Glutamatergic neuron (in vitro differentiated cells): ENCODE measurements around the gene VAMP7. TPM values are rescaled to one million over a fixed set of nuclear protein-coding genes. Genes with fewer than 3 reads are reported as not detected.
A peak's percentile ranks its signal among the peaks of the same experiment; 100 is the strongest.
"Not testable (repeated sequence)": the region's sequence is repeated elsewhere in the genome, so short reads cannot be mapped to it uniquely, and the experiment has no call there.

Experiments used
- DNase-seq: peaks from one replicate; pipeline ENCODE4 v3.0.0; 2022
- H3K27ac Mint-ChIP-seq: one replicate; pipeline ENCODE4 v1.8.0; 2020; ENCODE audit warnings: mild to moderate bottlenecking, mixed read lengths, inconsistent platforms; ENCODE audit not compliant: unreplicated experiment
- H3K27me3 Mint-ChIP-seq: one replicate; pipeline ENCODE4 v1.8.0; 2020; ENCODE audit warnings: mild to moderate bottlenecking, moderate library complexity, mixed read lengths, inconsistent platforms; ENCODE audit not compliant: unreplicated experiment
- H3K36me3 Mint-ChIP-seq: one replicate; pipeline ENCODE4 v1.8.0; 2020; ENCODE audit warnings: mild to moderate bottlenecking, mixed read lengths, inconsistent platforms; ENCODE audit not compliant: unreplicated experiment
- H3K4me1 Mint-ChIP-seq: one replicate; pipeline ENCODE4 v1.8.0; 2020; ENCODE audit warnings: mild to moderate bottlenecking, low read depth, mixed read lengths, inconsistent platforms; ENCODE audit not compliant: unreplicated experiment
- H3K4me3 Mint-ChIP-seq: one replicate; pipeline ENCODE4 v1.8.0; 2020; ENCODE audit warnings: mild to moderate bottlenecking, mixed read lengths, inconsistent platforms; ENCODE audit not compliant: unreplicated experiment
- H3K9me3 Mint-ChIP-seq: one replicate; pipeline ENCODE4 v1.8.0; 2020; ENCODE audit warnings: mild to moderate bottlenecking, moderate library complexity, mixed read lengths, inconsistent platforms; ENCODE audit not compliant: unreplicated experiment
- long read RNA-seq: library from polyadenylated mRNA; unstranded; transcript quantifications from one replicate; pipeline ENCODE4 v2.0.0, GENCODE V29; 2020; ENCODE audit not compliant: unreplicated experiment
- total RNA-seq: library from RNA; stranded (reverse); fragmentation: NEBNext Ultra II Directional; extraction: Animal tissue kit (Norgen Biotek cat#: 25700); gene quantifications from one replicate; pipeline ENCODE4 v1.2.1, GENCODE V29; 2021; ENCODE audit not compliant: unreplicated experiment
- TF ChIP-seq, protein P1 (sequence below): fragments of 200-600 bp; sonication (generic); IDR thresholded peaks from one replicate; pipeline ENCODE4 v1.5.0; 2021; ENCODE audit not compliant: partially characterized antibody, unreplicated experiment

Gene VAMP7, protein sequence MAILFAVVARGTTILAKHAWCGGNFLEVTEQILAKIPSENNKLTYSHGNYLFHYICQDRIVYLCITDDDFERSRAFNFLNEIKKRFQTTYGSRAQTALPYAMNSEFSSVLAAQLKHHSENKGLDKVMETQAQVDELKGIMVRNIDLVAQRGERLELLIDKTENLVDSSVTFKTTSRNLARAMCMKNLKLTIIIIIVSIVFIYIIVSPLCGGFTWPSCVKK
- 19.5 TPM for total RNA-seq
- long read RNA-seq, transcript VAMP7-202 (8 exons, 2,646 nt) = major isoform, 9 of 11 reads
- long read RNA-seq, partial matches to known transcripts = 0 of 11 reads
- long read RNA-seq, other reads (novel, unspliced or antisense) = 0 of 11 reads

GRCh38 chrX:155881158-155881993 lies at the start of gene VAMP7:
TSS of gene VAMP7 (plus strand) at chrX:155881345. CDS start at chrX:155889467, 8,122 bp downstream.
- Mint-ChIP-seq H3K4me1 (no peaks in the 10 kb centered on the region), H3K4me3 (peak within 1 kb of the TSS; percentile 81), H3K27me3 (peaks cover 3% of the 10 kb centered on the region), H3K9me3 (peaks cover 6% of the 10 kb centered on the region), H3K27ac (peak within 1 kb of the TSS; percentile 73), H3K36me3 (no peaks in the 10 kb centered on the region)
- peak; percentile 84 for DNase-seq
- TF ChIP-seq, protein P1, sequence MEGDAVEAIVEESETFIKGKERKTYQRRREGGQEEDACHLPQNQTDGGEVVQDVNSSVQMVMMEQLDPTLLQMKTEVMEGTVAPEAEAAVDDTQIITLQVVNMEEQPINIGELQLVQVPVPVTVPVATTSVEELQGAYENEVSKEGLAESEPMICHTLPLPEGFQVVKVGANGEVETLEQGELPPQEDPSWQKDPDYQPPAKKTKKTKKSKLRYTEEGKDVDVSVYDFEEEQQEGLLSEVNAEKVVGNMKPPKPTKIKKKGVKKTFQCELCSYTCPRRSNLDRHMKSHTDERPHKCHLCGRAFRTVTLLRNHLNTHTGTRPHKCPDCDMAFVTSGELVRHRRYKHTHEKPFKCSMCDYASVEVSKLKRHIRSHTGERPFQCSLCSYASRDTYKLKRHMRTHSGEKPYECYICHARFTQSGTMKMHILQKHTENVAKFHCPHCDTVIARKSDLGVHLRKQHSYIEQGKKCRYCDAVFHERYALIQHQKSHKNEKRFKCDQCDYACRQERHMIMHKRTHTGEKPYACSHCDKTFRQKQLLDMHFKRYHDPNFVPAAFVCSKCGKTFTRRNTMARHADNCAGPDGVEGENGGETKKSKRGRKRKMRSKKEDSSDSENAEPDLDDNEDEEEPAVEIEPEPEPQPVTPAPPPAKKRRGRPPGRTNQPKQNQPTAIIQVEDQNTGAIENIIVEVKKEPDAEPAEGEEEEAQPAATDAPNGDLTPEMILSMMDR = no peak

DNA sequence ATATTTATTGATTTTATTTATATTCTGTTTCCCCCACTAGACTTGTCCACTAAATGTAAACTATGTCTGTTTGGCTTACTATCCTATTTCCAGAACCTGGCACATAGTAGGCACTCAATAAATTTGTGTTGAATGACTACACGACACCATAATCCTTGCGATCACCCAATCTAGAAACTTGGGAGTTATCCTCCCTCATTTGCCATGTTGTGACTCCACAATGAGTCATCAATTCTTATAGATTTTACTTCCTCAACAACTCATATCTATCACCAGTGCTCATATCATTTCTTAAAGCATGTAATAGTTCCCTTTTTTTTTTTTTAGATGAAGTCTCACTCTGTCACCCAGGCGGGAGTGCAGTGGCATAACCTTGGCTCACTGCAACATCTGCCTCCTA lies 39.9 kb upstream of the VAMP7 start:
- H3K4me1 Mint-ChIP-seq = no peaks in the 10 kb centered on the region
- H3K27ac Mint-ChIP-seq = no peak overlapping the region
- peaks cover 6% of the 10 kb centered on the region for H3K9me3 Mint-ChIP-seq
- H3K27me3 Mint-ChIP-seq = peaks cover 4% of the 10 kb centered on the region
- TF ChIP-seq, protein P1 = no peak
- DNase-seq = no peak
- no peak overlapping the region for H3K4me3 Mint-ChIP-seq
- peaks cover 18% of the 10 kb centered on the region for H3K36me3 Mint-ChIP-seq

DNA sequence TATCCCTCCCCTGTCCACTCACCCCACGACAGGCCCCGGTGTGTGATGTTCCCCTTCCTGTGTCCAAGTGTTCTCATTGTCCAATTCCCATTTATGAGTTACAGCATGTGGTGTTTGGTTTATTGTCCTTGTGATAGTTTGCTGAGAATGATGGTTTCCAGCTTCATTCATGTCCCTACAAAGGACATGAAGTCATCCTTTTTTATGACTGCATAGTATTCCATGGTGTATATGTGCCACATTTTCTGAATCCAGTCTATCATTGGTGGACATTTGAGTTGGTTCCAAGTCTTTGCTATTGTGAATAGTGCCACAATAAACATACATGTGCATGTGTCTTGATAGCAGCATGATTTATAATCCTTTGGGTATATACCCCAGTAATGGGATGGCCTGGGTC lies 29.4 kb upstream of the VAMP7 start:
- DNase-seq, H3K4me1 Mint-ChIP-seq, H3K4me3 Mint-ChIP-seq, H3K27ac Mint-ChIP-seq, H3K36me3 Mint-ChIP-seq, H3K27me3 Mint-ChIP-seq, H3K9me3 Mint-ChIP-seq: not testable (repeated sequence)

- H3K36me3 Mint-ChIP-seq = no peaks in the 10 kb centered on the region
- no peaks in the 10 kb centered on the region for H3K4me1 Mint-ChIP-seq
- H3K27ac Mint-ChIP-seq = no peak overlapping the region
- H3K4me3 Mint-ChIP-seq = no peak overlapping the region
- no peaks in the 10 kb centered on the region for H3K9me3 Mint-ChIP-seq
- TF ChIP-seq, protein P1 = no peak
- no peak for DNase-seq
- peaks cover 2% of the 10 kb centered on the region for H3K27me3 Mint-ChIP-seq
These were observed 23.6 kb upstream of the VAMP7 start for GRCh38 chrX:155857561-155857960.

- no peak overlapping the region for H3K4me3 Mint-ChIP-seq
- H3K27ac Mint-ChIP-seq = no peak overlapping the region
- DNase-seq = no peak
- H3K9me3 Mint-ChIP-seq = peaks cover 5% of the 10 kb centered on the region
- H3K27me3 Mint-ChIP-seq = no peaks in the 10 kb centered on the region
- H3K36me3 Mint-ChIP-seq = peaks cover 6% of the 10 kb centered on the region
- no peaks in the 10 kb centered on the region for H3K4me1 Mint-ChIP-seq
- TF ChIP-seq, protein P1 = no peak
These were observed 16.5 kb upstream of the VAMP7 start for GRCh38 chrX:155864655-155865054.
